Stimulated activated CD4-positive, alpha-beta T cell treated with anti-CD3 and anti-CD28 coated beads, Interleukin-15, amount 100 ng/mL, for 1 hour (primary cell): ENCODE results near the gene CYP4V2.

Experiments used
- DNase-seq, 2 donors: peaks; one replicate each; pipeline ENCODE4 v3.0.0-alpha.2; 2020; ENCODE audit warnings: low read depth in 1 of 2, low spot score in 1 of 2

CYP4V2 gene

DNA sequence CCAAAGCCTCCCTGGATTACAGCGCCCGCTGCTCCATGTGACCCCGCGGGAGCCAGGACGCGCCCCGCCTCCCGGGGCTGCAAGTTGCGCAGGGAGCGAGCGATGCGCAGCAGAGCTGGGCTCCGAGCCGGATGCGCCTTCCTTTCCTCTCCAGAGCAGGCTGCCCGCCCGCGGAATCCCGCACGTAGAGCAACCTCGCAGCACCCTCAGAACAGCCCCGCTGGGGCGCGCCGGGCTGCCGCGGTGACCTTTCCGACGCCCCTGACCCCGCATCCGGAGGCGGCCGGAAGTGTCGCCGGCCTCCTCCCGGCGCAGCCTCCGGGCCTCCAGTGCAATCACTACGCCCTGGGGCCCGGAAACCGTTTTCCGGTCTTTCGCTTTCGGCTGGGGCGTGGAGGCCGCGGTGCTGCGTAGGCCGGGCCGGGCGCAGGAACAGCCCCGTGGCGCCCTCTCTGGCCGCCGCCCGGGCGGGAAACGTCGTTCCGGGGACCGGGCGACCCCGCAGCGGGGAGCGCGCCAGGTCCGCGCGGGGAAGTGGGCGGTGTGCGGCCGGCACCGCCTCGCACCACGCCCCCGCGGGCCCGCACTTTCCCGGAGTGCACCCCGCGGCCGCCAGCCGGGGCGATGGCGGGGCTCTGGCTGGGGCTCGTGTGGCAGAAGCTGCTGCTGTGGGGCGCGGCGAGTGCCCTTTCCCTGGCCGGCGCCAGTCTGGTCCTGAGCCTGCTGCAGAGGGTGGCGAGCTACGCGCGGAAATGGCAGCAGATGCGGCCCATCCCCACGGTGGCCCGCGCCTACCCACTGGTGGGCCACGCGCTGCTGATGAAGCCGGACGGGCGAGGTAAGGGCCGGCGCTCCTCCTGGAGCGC is at the start of gene CYP4V2:
Gene CYP4V2, plus strand, starts transcription at position 368 of the 866 bp plus-strand sequence. Its CDS starts 257 bp downstream, at position 625.
- peak; percentile 77 to 81 for DNase-seq

DNA sequence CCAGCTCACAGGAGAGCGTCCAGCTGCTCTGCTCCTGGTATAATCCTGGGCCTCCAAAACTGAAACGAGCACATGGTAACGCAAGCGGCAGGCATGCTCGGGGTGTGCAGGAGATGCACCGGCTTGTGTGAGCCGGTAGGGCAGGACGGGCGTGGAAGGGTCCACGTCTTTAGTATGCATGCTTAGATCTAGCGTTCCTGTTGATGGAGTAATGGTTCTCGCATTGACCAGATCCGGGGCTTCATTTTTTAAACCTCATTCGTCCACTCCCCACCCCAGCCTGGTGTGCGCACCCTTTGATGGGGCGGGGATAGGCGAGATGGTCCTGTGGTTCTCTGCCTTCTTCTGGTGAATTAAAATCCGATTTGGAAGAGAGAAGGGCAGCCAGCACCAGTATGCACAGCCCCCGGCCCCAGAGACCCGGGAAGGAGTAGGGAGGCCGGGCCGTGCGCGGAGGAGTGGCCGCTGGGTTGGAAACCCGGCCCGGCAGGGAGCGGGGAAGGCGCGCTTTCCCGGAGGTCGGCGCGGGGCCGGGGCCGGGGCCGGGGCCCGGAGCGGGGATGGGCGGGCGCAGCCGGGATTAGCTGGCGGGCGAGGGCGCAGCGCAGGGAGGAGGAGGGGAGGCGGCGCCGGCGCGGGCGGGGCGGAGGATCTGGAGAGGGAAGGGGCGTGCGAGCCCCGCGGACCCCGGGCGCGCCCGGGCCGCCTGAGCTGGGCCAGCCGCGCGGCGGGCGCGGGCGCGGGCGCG is 47.0 kb upstream of the CYP4V2 start:
- DNase-seq: no peak

DNA sequence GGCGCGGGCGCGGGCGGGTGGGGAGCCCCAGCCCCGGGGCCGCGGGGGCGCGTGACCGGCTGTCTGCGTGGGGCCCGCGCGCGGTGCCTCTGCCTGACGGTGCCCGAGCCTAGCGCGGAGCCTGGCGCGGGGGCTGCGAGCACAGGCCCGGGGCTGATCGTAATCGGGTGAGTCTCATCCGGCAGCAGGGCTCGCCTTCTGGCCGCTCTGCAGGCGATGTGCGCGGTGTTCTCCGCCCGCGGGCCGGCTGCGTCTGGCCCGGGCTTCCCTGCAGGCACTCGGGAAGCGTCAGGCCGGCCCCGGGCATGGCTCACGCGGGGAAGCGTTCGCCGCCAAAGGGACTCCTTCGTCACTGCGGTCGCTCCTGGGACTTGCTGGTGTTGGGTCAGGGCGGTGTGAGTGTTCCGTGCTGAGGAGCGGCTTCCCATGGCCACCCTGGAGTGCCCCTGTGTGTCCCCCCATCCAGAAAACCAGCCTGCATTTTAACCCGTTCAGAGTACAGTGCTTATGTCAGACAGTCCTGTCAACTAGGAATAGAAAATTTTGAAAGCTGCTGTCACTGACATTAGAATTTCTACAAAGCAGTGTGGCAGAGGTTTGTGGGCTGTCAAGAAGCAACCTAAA is 46.3 kb upstream of the CYP4V2 start:
- peak in 1 of 2 donors; percentile 7 for DNase-seq

DNA sequence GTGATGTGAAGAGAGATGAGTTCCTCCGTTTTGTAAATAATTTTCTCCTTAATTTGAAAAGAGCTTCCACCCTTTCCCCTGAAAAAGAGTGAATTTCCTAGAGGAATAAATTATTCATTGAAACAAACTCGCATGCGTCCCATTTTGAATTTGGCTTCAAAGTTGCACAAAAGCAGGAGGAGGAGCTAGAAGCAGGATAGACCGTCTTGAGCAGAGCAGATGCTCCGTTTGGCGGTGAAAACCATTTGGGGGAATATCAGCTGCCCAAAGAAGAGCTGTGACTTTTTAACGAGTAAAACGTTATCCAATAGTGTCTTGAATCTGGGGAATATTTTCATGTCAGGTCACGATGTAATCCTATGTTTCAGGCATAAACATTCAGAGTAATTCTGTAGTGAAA is 44.9 kb upstream of the CYP4V2 start:
- DNase-seq: no peak

DNA sequence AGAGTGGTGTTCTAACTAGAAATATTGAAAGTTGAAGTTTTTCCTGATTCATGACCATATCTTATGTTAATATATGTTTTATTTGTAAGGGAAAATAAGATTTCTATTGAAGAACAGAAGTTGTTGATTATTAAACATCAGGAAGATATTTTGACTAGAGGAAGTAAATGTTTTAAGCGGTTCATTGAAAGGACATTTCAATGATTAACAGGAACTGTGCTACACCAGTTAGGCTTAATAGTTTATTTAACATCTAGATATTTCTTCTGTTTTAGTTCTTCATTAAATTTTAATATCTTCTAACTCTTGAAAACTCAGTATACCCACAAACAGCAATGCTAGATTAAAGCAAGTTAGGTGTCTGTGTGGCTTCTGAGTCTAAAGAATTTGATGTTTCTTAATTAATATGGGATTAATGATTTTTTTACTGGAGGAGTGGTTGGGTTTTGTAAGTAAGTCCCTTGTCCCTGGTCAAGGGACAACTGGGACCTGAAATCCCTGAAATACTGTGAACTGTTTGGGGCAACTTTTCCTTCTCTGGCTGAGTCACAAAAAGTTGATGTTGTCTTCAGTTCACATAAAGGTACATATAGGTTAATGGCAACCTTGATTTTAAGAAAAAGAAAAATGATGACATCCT is 42.9 kb upstream of the CYP4V2 start:
- DNase-seq: no peak

DNA sequence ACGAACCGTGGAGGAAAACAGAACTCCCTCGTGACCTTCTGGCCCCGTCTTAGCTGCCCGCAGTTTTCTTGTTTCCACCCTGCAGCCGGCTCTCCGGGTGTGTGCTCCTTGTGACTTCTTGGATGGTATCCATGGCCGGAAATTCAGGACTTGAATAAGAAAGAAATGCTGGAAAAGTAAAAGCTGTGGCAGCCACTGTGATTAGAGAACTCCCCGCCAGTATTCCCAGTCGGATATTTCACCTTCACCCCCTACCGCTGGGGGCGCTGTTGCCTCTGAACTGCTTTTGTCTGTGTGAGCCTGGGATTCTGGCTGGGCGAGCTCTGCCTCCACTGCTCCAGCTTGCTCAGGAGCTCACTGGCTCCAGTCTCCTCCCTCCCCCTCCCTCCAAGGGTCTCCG is 41.5 kb upstream of the CYP4V2 start:
- peak in 1 of 2 donors; percentile 12 for DNase-seq

DNA sequence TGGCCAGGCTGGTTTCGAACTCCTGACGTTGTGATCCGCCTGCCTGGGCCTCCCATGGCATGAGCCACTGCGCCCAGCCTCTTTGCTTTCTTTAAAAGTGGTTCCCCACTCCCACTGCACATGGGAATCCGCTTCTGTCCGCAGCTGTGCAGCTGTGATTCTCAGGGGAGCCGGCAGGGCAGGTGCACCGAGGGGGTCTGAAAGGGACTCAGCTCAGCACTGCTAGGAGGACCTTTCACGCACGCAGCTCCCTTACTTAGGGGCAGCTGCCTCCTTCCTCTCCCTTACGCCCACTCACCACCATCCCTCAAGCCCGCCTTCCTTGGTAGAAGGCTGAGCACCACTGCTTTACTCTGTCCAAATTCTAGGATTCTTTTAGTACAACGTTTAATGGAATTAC is 40.4 kb upstream of the CYP4V2 start:
- no peak for DNase-seq

DNA sequence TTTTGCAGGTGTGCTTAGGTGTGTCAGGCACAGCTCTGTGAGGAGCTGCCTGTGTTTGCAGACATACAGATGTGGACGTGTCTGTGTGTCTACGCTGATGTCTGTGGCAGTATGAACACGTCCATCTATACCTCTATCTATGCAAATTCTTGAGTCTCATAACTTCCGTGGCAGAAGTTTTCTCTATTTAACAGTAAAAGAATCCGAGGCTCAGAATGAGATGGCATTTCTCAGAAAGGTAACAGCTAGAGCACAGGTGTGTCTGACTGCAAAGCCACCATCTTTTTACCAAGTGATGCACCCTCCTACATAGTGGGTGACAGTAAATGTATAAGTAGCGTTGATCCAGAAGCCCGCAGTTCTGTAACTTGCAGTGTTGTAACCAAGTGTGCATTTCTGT is 39.9 kb upstream of the CYP4V2 start:
- no peak for DNase-seq

DNA sequence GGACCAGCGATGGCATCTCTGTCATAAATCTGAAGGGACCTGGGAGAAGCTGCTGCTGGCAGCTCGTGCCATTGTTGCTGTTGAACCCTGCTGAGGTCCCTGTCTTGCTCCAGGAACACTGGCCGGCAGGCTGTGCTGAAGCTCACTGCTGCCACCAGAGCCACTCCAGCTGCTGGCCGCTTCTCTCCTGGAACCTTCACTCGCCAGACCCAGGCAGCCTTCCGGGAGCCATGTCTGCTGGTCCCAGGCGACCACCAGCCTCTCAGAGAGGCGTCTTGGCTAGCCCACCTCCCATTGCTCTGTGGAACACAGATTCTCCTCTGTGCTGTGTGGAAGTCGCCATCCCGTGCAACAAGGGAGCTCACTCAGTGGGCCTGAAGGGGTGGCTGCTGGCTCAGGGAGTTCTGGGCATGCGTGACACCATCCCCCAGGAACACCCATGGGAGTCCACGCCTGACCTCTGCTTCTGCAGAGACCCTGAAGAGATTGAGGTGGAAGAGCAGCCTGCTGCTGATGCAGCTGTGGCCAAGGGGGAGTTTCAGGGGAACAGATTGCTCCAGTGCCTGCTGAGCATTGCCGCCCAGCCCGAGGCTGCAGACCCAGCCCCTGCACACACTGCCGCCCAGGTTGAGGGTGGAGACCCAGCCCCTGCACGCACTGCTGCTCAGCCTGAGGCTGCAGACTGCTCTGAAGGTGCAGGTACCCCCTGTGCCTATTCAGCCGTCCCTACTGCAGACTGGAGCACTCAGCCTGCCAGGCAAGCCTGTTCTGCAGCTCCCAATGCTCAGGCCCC is 33.1 kb upstream of the CYP4V2 start:
- no peak for DNase-seq

DNA sequence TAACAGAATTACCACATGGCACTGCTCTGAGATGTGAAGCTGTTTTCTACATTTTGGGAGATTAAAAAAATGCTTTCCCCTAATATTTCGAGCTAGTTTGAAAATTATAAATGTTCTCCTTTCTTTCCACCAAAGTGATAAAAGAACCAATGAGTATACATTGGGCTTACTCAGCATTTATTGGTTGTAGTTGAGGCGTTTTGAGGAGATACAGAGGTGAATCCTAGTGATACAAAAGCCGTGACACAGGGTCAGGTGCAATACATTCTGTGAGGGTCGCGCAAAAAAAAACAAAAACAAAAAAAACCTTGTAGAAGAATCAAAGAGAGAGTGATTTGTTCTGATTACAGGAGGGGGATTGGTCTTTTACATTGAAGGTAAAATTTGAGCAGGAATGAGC is 32.4 kb upstream of the CYP4V2 start:
- no peak for DNase-seq

DNA sequence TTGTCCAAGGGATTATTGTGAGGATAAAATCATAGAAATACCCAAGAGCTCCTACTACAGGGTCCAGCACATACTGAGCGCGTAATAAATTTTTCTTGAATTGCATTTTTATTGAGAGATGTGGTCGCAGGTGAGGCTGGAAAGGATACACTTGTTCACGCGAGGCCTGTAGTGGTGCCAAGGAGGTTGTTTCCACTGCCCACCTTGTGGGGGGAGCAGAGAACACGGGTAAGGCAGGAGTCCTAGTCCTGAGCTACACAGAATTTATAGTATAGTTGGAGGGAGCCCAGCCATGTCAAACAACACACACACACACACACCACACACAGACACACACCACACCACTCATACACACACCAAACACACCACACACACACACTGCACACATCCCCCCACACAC is 31.8 kb upstream of the CYP4V2 start:
- DNase-seq: no peak

DNA sequence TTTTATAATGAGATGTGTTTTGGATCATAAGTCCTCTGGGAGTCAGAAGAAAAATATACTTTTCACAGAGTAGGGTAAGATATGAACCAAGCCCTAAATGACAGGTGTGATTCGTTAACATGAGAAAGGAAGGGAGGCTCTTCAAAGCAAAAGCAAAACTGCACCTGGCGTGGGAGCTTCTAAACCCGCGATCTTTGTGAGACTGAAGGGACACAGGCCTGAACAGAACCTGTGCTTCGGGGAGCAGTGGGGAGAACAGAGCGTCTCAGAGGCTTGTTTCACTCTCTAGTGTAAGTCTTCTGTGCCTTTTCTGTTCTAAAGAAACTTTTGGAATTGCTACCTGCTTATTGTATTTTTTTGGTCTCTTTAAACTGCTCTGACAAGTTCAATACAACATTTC is 30.2 kb upstream of the CYP4V2 start:
- no peak for DNase-seq

DNA sequence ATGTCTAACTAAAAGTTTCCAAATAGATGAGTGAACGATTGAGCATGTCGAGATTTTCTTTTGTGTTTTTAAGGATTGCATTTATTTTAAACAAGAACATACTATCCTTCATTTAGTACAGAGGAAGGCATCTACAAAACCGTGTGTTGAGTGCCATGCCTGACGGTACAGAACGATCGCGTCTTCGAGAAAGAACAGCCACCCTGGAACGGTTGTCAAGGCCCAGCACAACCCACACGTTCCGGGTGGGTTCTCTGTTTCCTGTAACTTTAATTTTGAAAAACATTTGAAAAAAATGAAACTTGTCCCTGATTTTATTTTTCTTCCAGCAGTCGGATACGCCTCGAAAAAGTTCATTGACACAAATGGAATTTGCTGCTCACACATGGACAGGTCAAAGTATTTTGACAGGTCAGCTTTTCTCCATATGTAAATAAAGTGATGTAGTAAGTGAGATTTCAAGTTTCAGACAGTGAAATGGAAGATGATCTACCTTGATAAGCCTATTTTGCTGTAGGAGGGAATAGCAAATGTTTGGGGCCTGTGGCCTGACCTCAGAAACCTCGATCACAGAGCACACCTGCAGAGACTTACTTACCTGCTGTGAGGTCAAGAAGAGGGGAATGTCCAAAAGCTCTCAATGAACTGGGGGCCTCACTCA is 24.4 kb upstream of the CYP4V2 start:
- DNase-seq: no peak

DNA sequence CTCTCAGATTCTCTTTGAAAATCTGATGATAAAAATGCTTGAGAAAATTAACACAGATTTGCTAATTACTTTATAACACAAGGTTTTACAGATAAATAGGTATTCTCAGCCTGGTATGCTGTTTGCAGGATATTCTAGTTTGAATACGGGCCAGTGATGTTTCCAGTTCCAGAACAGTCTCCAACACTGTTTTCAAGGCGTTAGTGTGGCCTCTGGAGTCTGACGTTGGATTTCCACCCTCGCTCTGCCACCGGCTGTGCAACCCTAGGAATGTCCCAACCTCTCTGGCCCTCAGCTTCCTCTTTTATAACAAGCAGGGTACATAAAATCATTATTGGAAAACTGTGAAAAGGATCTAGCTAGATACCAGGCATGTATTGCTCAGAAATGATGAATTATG is 23.8 kb upstream of the CYP4V2 start:
- no peak for DNase-seq

DNA sequence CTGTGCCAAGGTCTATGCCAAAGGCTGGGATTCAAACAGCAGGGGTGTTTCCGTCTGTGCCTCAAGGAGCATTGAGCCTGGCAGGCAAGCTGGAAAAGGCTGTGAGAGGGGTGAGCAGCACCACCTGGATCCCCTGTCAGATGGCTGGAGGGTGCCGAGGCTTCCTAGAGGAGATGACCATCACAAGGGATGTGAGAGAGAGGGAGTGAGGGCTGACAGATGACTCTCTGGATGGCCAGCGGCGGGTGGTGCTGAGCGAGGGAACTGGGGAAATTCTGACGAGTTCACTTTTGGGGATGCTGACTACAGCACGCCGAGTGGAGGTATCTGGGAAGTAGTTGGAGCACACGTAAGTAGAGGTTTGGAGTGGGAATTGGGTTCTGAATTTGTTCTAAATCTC is 22.6 kb upstream of the CYP4V2 start:
- no peak for DNase-seq

DNA sequence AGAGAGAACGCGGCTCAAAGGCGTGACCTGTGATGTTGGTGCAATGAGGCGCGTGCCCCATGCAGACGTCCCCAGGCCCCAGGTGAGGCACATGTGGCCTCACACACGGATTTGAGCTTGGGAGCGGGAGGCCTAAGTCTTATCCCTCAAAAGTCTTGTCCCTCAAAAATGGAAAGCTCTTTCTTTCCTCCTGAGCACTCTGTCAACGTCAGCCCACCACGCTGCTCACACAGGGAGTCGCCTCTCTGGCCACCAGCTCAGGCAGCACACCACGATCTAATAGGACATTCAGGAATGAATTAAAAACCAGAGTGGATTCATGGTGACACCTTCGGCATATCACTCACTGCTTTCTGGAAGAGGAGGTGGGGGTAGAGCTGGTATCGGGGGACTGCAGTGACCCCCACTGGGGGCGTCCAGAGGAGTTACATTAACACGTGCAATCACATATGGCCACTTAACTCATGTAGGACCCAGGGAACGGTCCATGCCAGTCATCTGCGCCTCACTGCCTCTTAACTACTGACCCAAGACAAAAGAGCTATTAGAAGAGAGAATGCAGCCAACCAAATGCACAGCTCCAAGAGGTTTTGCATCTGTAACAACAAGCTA is 21.9 kb upstream of the CYP4V2 start:
- DNase-seq: no peak

DNA sequence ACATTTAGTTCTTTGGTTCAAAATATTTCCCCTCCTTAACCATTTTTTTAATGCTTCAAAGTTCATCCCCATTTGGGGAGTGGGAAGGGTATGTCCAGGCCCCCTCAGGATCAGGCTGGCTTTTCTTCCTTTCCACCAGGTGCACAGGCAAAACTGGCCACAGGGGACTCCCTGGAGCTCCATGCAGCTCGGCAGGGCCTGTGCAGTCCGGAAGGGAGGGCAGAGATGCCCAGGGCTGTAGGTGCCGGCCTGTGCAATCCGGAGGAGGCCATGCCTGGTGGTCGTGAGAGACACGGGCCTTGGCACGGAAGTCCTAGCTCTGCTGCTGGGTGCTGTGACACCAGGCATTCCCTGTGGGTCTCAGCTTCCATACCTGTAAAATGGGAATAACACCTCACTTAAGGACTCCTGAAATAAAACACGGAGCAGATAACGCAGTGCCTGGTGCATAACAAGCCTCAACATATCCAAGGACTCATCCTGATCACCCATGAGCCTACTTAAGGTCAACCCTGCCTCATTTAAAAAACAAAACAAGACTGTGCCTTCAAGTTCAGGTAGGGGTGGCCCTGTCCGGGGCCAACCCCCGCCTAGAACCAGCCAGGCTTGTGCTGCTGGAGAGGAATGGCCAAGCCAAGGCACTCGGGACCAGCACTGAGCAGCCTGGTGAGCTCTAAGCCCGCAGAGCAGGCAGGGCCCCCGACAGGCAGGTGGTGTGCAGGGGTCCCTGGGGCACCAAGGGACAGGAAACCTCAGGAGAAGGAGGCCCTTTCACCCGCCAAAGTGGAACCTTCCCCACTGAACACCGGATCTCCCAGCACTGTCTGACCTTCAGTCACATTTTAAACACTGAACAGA is 21.2 kb upstream of the CYP4V2 start:
- DNase-seq: no peak

DNA sequence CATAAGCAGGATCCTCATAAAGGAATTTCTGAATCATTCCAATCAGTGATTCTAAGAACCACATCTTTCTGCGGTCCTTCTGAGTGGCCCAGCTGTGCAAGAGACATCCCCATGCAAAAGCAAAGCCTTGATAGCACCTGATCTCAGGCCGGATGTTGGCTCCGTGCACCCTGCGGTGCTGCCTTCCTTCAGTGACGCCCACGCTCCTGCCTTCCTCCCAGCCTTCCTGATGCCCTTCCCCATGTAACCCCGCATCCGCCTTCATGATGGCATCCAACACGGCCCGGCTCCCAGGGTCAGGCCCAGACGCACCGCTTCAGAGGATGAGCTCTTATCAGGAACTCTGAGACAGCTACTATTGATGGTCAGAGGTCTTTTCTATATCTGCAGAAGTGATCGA is 20.4 kb upstream of the CYP4V2 start:
- no peak for DNase-seq

DNA sequence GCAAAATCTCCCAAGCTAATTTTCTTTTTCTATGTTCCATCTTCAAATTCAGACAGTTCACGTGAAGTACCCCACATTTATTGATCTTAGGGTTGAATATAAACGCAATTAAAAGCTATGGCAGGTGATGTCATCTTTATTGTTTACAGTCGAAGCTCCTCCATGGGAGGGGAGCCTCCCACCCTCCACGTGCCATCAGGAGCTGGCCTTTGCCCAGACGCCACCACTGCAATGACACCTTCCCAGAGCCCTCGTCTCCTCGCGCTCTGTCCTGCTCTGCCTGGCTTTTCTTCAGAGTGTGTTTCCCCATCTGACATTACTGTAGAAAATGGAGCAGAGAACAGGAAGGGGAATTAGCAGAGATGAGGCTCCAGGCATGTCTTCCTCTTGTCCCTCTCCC is 18.8 kb upstream of the CYP4V2 start:
- DNase-seq: no peak
